Adrenal gland (tissue), 12 donors: ENCODE data around the gene DLK1. TPM values are rescaled to one million over a fixed set of nuclear protein-coding genes. Genes with fewer than 3 reads are reported as not detected.

Experiments used
- DNase-seq, 7 donors: peaks; one replicate each; pipeline ENCODE4 v3.0.0-alpha.2; 2019 to 2020
- H3K27ac ChIP-seq, 5 donors: fragments of 200-600 bp; sonication (generic) in 4 of 5; 1 replicate in 3 of 5; 2 replicates in 2 of 5; pipeline versions ENCODE4 v1.5.1 to v1.8.0; 2016 to 2020; ENCODE audit warnings: mild to moderate bottlenecking in 1 of 5
- H3K27me3 ChIP-seq: fragments of 200-600 bp; 2 replicates; pipeline ENCODE4 v1.8.0; 2021
- H3K36me3 ChIP-seq, 2 donors: fragments of 200-600 bp; replicated peaks in 1 of 2; 1 replicate in 1 of 2; 2 replicates in 1 of 2; pipeline versions ENCODE4 v1.5.1 to v1.8.0; 2018 to 2022
- H3K4me1 ChIP-seq, 2 donors: fragments of 200-600 bp; replicated peaks in 1 of 2; 1 replicate in 1 of 2; 2 replicates in 1 of 2; pipeline versions ENCODE4 v1.5.1 to v1.8.0; 2018 to 2021
- H3K4me3 ChIP-seq, 4 donors: fragments of 200-600 bp; sonication (generic) in 3 of 4; one replicate each; pipeline ENCODE4 v1.5.1; 2016 to 2018
- H3K9me3 ChIP-seq, 3 donors: fragments of 200-600 bp; sonication (generic) in 1 of 3; replicated peaks in 1 of 3; 1 replicate in 2 of 3; 2 replicates in 1 of 3; pipeline versions ENCODE4 v1.5.1 to v1.8.0; 2016 to 2021
- CTCF ChIP-seq, 6 experiments: fragments of 450-650 bp in 4 of 6; fragments of 200-600 bp in 2 of 6; sonication (generic) in 1 of 6; IDR thresholded peaks; 1 replicate in 5 of 6; 2 replicates in 1 of 6; pipeline versions ENCODE4 v1.5.1 to v1.8.0; 2016 to 2021; ENCODE audit warnings: antibody characterized with exemption in 6 of 6, mild to moderate bottlenecking in 2 of 6, moderate library complexity in 1 of 6
- POLR2A ChIP-seq, 2 donors: fragments of 450-650 bp; IDR thresholded peaks; one replicate each; pipeline ENCODE4 v1.6.1; 2017; ENCODE audit warnings: antibody characterized with exemption in 2 of 2, mild to moderate bottlenecking in 2 of 2, moderate library complexity in 1 of 2
- WGBS, 4 donors: extraction: QIAGEN DNeasy Blood & Tissue Kit in 2 of 4; methylation state at CpG; one replicate each; pipeline versions ENCODE4 v1.1.5 to v1.1.7; 2013 to 2017; 5-methylcytosine and 5-hydroxymethylcytosine counted together
- intact Hi-C, 2 donors: fragments of 100-400 bp; cut with DNase I; formaldehyde crosslinking; loops; one replicate each; pipeline versions ENCODE4 v1.14.1 to v1.15.0; 2022 to 2023
- polyA plus RNA-seq, 3 donors: library from polyadenylated mRNA; stranded (reverse); fragments of 200-250 nt in 2 of 3; fragments of 350-450 nt in 1 of 3; fragmentation: Illumina TruSeq in 1 of 3; extraction: RNeasy Lipid Tissue Mini Kit (QIAGEN cat#74804) in 1 of 3; gene quantifications; one replicate each; pipeline ENCODE4 v1.2.3, GENCODE V29; 2013 to 2014
- total RNA-seq, 9 donors: library from RNA; depleted of rRNA in 4 of 9; stranded (reverse); fragments of >200 nt in 4 of 9; fragments of 120-200 nt in 1 of 9; fragmentation: NEBNext Ultra II Directional in 1 of 9; extraction: Animal tissue kit (Norgen Biotek cat#: 25700) in 1 of 9; gene quantifications; one replicate each; pipeline versions ENCODE4 v1.1.0 to v1.2.4, GENCODE V29; 2013 to 2023
- donor health status: healthy with polysubstance abuse.
- donor health status: Bipolar disorder and iron deficiency.
- donor health status: DM: yes; HTN: yes; CAD: no.
- donor health status: DM: no; HTN: no; CAD: no.
- donor health status: DM: no; HTN: no; CAD: no.
- donor health status: DM: yes; HTN: yes; CAD: no.

Gene DLK1
- total and polyA plus RNA-seq, 12 donors: 426 to 2,787 (median 1,682) TPM

GRCh38 chr14:100710391-100710790 is 16.3 kb upstream of the DLK1 start:
- peak overlapping the region; percentile 92 to 97 (median 95) for H3K27ac ChIP-seq
- H3K4me1 ChIP-seq: peaks cover 31 to 58% of the 10 kb centered on the region in 2 donors
- H3K27me3 ChIP-seq: no peaks in the 10 kb centered on the region
- H3K36me3 ChIP-seq: no peaks in the 10 kb centered on the region
- intact Hi-C loops: loop anchor here in 1 of 2 donors (10.0 kb wide), 1 partner anchor 104 kb away; no protein-coding TSS in a partner anchor
- no peak for DNase-seq
- no peaks in the 10 kb centered on the region for H3K9me3 ChIP-seq
- TF ChIP-seq POLR2A (IDR thresholded peaks at IDR 0.05): no peak
- TF ChIP-seq CTCF (IDR thresholded peaks at IDR 0.05): no peak
- H3K4me3 ChIP-seq: no peak overlapping the region
- WGBS, 4 donors: 75 to 91% (median 81%) methylated on average over 12 of the region's 12 CpGs

GRCh38 chr14:100710826-100711462 is 15.7 kb upstream of the DLK1 start:
- TF ChIP-seq POLR2A (IDR thresholded peaks at IDR 0.05) (peak in 1 of 2 donors; percentile 4), CTCF (IDR thresholded peaks at IDR 0.05) (no peak)
- Histone ChIP-seq H3K9me3 (no peaks in the 10 kb centered on the region), H3K27ac (peak overlapping the region; percentile 92 to 97 (median 95)), H3K4me1 (peaks cover 31 to 58% of the 10 kb centered on the region in 2 donors), H3K27me3 (no peaks in the 10 kb centered on the region), H3K4me3 (no peak overlapping the region), H3K36me3 (no peaks in the 10 kb centered on the region)
- intact Hi-C loops: loop anchor here in 1 of 2 donors (10.0 kb wide), 1 partner anchor 104 kb away; no protein-coding TSS in a partner anchor
- WGBS, 4 donors: 31 to 53% (median 39%) methylated on average over 13 to 18 of the region's 18 CpGs
- DNase-seq: peak; percentile 77 to 91 (median 90)

- H3K4me3 ChIP-seq: no peak overlapping the region
Observed at GRCh38 chr14:100711493-100711892, 15.2 kb upstream of the DLK1 start.

More at GRCh38 chr14:100711493-100711892, 15.2 kb upstream of the DLK1 start:
- no peak for TF ChIP-seq CTCF (IDR thresholded peaks at IDR 0.05)
- TF ChIP-seq POLR2A (IDR thresholded peaks at IDR 0.05): peak in 1 of 2 donors; percentile 47
- WGBS, 4 donors: 14 to 45% (median 20%) methylated on average over 9 to 12 of the region's 12 CpGs
- Histone ChIP-seq H3K9me3 (no peaks in the 10 kb centered on the region), H3K27me3 (no peaks in the 10 kb centered on the region), H3K36me3 (no peaks in the 10 kb centered on the region), H3K27ac (peak overlapping the region; percentile 92 to 97 (median 95)), H3K4me1 (peaks cover 31 to 58% of the 10 kb centered on the region in 2 donors)
- peak; percentile 77 to 94 (median 90) for DNase-seq
- intact Hi-C loops: loop anchor here in 1 of 2 donors (10.0 kb wide), 1 partner anchor 103 kb away; no protein-coding TSS in a partner anchor
